Ovary (tissue), 3 donors: ENCODE measurements around the gene BACH2.

Experiments
- POLR2A ChIP-seq: fragments of 450-650 bp; IDR thresholded peaks from one replicate; pipeline ENCODE4 v1.6.1; 2017; ENCODE audit warnings: antibody characterized with exemption, mild to moderate bottlenecking, moderate library complexity
- TF ChIP-seq, protein P1 (sequence below), 3 donors: fragments of 450-650 bp in 2 of 3; fragments of 200-600 bp in 1 of 3; IDR thresholded peaks; one replicate each; pipeline versions ENCODE4 v1.5.1 to v1.8.0; 2016 to 2022; ENCODE audit warnings: antibody characterized with exemption in 3 of 3, mild to moderate bottlenecking in 1 of 3
- donor health status: DM: no; HTN: no; CAD: no.

DNA sequence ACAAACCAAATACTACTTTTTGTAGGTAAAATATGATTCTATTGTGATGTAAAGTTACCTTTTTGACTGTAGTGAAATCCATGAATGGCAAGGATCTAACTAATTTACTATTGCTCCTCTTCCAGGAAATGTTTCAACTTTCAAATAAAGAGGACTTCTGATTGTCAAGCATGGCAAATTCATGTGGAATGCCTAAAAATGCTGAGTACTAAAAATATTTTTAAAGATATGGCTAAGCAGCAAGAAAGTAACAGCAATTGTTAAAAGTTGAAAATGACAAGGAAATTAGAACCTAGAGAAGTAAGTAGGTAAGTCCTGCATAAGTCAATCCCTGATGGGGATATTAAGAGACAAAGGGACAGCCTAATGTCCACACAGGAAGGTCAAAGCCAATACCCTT is 126.0 kb downstream of the BACH2 start:
- TF ChIP-seq, protein P1, sequence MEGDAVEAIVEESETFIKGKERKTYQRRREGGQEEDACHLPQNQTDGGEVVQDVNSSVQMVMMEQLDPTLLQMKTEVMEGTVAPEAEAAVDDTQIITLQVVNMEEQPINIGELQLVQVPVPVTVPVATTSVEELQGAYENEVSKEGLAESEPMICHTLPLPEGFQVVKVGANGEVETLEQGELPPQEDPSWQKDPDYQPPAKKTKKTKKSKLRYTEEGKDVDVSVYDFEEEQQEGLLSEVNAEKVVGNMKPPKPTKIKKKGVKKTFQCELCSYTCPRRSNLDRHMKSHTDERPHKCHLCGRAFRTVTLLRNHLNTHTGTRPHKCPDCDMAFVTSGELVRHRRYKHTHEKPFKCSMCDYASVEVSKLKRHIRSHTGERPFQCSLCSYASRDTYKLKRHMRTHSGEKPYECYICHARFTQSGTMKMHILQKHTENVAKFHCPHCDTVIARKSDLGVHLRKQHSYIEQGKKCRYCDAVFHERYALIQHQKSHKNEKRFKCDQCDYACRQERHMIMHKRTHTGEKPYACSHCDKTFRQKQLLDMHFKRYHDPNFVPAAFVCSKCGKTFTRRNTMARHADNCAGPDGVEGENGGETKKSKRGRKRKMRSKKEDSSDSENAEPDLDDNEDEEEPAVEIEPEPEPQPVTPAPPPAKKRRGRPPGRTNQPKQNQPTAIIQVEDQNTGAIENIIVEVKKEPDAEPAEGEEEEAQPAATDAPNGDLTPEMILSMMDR (IDR thresholded peaks at IDR 0.05): no peak
- TF ChIP-seq POLR2A: no peak
